ENCODE data around the gene RPLP1.
A peak's percentile ranks its signal among the peaks of the same experiment; 100 is the strongest.

RPLP1 gene

GRCh38 chr15:69436951-69437350 lies 15.7 kb upstream of the RPLP1 start:
- peaks cover 5% of the 10 kb centered on the region; the same call in 1 of the 2 replicates for H3K79me2 ChIP-seq (ENCODE audit: low read length)
- H3K4me2 ChIP-seq (ENCODE audit: low read length) = no peak overlapping the region
- no peaks in the 10 kb centered on the region for H3K9me3 ChIP-seq (ENCODE audit: insufficient read depth, low read length)
- no peak overlapping the region for H3K4me3 ChIP-seq (ENCODE audit: low read length)
- H3K4me1 ChIP-seq (ENCODE audit: low read length) = peaks cover 9% of the 10 kb centered on the region; the same call in 1 of the 2 replicates
- no peak overlapping the region for H3K9ac ChIP-seq (ENCODE audit: low read length)
- TF ChIP-seq, protein P1, sequence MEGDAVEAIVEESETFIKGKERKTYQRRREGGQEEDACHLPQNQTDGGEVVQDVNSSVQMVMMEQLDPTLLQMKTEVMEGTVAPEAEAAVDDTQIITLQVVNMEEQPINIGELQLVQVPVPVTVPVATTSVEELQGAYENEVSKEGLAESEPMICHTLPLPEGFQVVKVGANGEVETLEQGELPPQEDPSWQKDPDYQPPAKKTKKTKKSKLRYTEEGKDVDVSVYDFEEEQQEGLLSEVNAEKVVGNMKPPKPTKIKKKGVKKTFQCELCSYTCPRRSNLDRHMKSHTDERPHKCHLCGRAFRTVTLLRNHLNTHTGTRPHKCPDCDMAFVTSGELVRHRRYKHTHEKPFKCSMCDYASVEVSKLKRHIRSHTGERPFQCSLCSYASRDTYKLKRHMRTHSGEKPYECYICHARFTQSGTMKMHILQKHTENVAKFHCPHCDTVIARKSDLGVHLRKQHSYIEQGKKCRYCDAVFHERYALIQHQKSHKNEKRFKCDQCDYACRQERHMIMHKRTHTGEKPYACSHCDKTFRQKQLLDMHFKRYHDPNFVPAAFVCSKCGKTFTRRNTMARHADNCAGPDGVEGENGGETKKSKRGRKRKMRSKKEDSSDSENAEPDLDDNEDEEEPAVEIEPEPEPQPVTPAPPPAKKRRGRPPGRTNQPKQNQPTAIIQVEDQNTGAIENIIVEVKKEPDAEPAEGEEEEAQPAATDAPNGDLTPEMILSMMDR (IDR thresholded peaks at IDR 0.05; ENCODE audit: low read depth, low read length) = no peak
- TF ChIP-seq EZH2phosphoT487 (IDR thresholded peaks at IDR 0.05; ENCODE audit: low read depth) = no peak
- no peaks in the 10 kb centered on the region for H4K20me1 ChIP-seq (ENCODE audit: insufficient read depth, low read length)
- H3K27ac ChIP-seq (ENCODE audit: low read length) = no peak overlapping the region
- peaks cover 77% of the 10 kb centered on the region for H3K36me3 ChIP-seq (replicated peaks; ENCODE audit: low read depth, low read length)
- H2AFZ ChIP-seq (ENCODE audit: low read depth, low read length) = no peak overlapping the region
- no peaks in the 10 kb centered on the region for H3K27me3 ChIP-seq (ENCODE audit: low read depth, low read length)

GRCh38 chr15:69439623-69440022 lies 13.0 kb upstream of the RPLP1 start:
- Histone ChIP-seq H3K9me3 (ENCODE audit: insufficient read depth, low read length) (no peaks in the 10 kb centered on the region), H3K4me1 (ENCODE audit: low read length) (peaks cover 17% of the 10 kb centered on the region), H3K9ac (ENCODE audit: low read length) (no peak overlapping the region), H3K4me3 (ENCODE audit: low read length) (no peak overlapping the region), H3K27ac (ENCODE audit: low read length) (no peak overlapping the region), H4K20me1 (ENCODE audit: insufficient read depth, low read length) (no peaks in the 10 kb centered on the region), H2AFZ (ENCODE audit: low read depth, low read length) (no peak overlapping the region), H3K36me3 (replicated peaks; ENCODE audit: low read depth, low read length) (peaks cover 79% of the 10 kb centered on the region), H3K4me2 (ENCODE audit: low read length) (no peak overlapping the region), H3K27me3 (ENCODE audit: low read depth, low read length) (no peaks in the 10 kb centered on the region), H3K79me2 (ENCODE audit: low read length) (peaks cover 6% of the 10 kb centered on the region; the same call in 1 of the 2 replicates)
- TF ChIP-seq EZH2phosphoT487 (IDR thresholded peaks at IDR 0.05; ENCODE audit: low read depth) = no peak
- TF ChIP-seq, protein P1 (IDR thresholded peaks at IDR 0.05; ENCODE audit: low read depth, low read length) = no peak

- H3K36me3 ChIP-seq (replicated peaks; ENCODE audit: low read depth, low read length) = peaks cover 82% of the 10 kb centered on the region
- no peak overlapping the region for H3K4me3 ChIP-seq (ENCODE audit: low read length)
- H3K27me3 ChIP-seq (ENCODE audit: low read depth, low read length) = no peaks in the 10 kb centered on the region
- no peaks in the 10 kb centered on the region for H4K20me1 ChIP-seq (ENCODE audit: insufficient read depth, low read length)
- peaks cover 6% of the 10 kb centered on the region; the same call in 1 of the 2 replicates for H3K79me2 ChIP-seq (ENCODE audit: low read length)
- H3K4me1 ChIP-seq (ENCODE audit: low read length) = peaks cover 17% of the 10 kb centered on the region
- H3K9me3 ChIP-seq (ENCODE audit: insufficient read depth, low read length) = no peaks in the 10 kb centered on the region
- no peak overlapping the region for H2AFZ ChIP-seq (ENCODE audit: low read depth, low read length)
- H3K9ac ChIP-seq (ENCODE audit: low read length) = no peak overlapping the region
- 0 out of 2 replicates have a peak overlapping the region, but pooled peaks have one; percentile 1 for H3K27ac ChIP-seq (ENCODE audit: low read length)
- no peak for TF ChIP-seq EZH2phosphoT487 (IDR thresholded peaks at IDR 0.05; ENCODE audit: low read depth)
- TF ChIP-seq, protein P1 (IDR thresholded peaks at IDR 0.05; ENCODE audit: low read depth, low read length) = no peak
- 0 out of 2 replicates have a peak overlapping the region, but pooled peaks have one; percentile 1 for H3K4me2 ChIP-seq (ENCODE audit: low read length)
These were observed 9.5 kb upstream of the RPLP1 start for GRCh38 chr15:69443032-69443611.

GRCh38 chr15:69444686-69445085 lies 7.9 kb upstream of the RPLP1 start:
- H3K4me1 ChIP-seq (ENCODE audit: low read length) = peaks cover 12% of the 10 kb centered on the region
- H3K4me2 ChIP-seq (ENCODE audit: low read length) = no peak overlapping the region
- TF ChIP-seq EZH2phosphoT487 (IDR thresholded peaks at IDR 0.05; ENCODE audit: low read depth) = no peak
- TF ChIP-seq, protein P1 (IDR thresholded peaks at IDR 0.05; ENCODE audit: low read depth, low read length) = no peak
- no peak overlapping the region for H3K27ac ChIP-seq (ENCODE audit: low read length)
- peaks cover 75% of the 10 kb centered on the region for H3K36me3 ChIP-seq (replicated peaks; ENCODE audit: low read depth, low read length)
- H3K9ac ChIP-seq (ENCODE audit: low read length) = no peak overlapping the region
- H2AFZ ChIP-seq (ENCODE audit: low read depth, low read length) = no peak overlapping the region
- H3K4me3 ChIP-seq (ENCODE audit: low read length) = no peak overlapping the region
- H3K9me3 ChIP-seq (ENCODE audit: insufficient read depth, low read length) = no peaks in the 10 kb centered on the region
- H3K27me3 ChIP-seq (ENCODE audit: low read depth, low read length) = no peaks in the 10 kb centered on the region
- peaks cover 6% of the 10 kb centered on the region; the same call in 1 of the 2 replicates for H3K79me2 ChIP-seq (ENCODE audit: low read length)
- H4K20me1 ChIP-seq (ENCODE audit: insufficient read depth, low read length) = no peaks in the 10 kb centered on the region
